ENCODE data around the gene DRC1.

Gene DRC1

GRCh38 chr2:26494891-26495290 lies 93.2 kb downstream of the DRC1 start:
- no peaks in the 10 kb centered on the region for H3K27me3 ChIP-seq (ENCODE audit: control insufficient read depth, insufficient read depth, low read length)
- H3K9ac ChIP-seq (ENCODE audit: low read depth, low read length): no peak overlapping the region

GRCh38 chr2:26495705-26496297 lies 94.1 kb downstream of the DRC1 start:
- H3K4me3 ChIP-seq (ENCODE audit: low read depth, low read length): no peak overlapping the region
- H3K27me3 ChIP-seq (ENCODE audit: control insufficient read depth, insufficient read depth, low read length): no peaks in the 10 kb centered on the region
- no peak overlapping the region for H3K27ac ChIP-seq (ENCODE audit: low read depth, low read length)
- H3K36me3 ChIP-seq (ENCODE audit: control insufficient read depth, insufficient read depth, low read length): no peaks in the 10 kb centered on the region
- peaks cover 18% of the 10 kb centered on the region for H3K4me1 ChIP-seq (ENCODE audit: control insufficient read depth, insufficient read depth, low read length)
- H3K9me3 ChIP-seq (ENCODE audit: control insufficient read depth, insufficient read depth, low read length): no peaks in the 10 kb centered on the region
- H3K9ac ChIP-seq (ENCODE audit: low read depth, low read length): no peak overlapping the region

More at GRCh38 chr2:26494891-26495290, 93.2 kb downstream of the DRC1 start:
- Histone ChIP-seq H3K4me1 (ENCODE audit: control insufficient read depth, insufficient read depth, low read length) (peaks cover 18% of the 10 kb centered on the region), H3K36me3 (ENCODE audit: control insufficient read depth, insufficient read depth, low read length) (no peaks in the 10 kb centered on the region), H3K4me3 (ENCODE audit: low read depth, low read length) (no peak overlapping the region), H3K27ac (ENCODE audit: low read depth, low read length) (no peak overlapping the region), H3K9me3 (ENCODE audit: control insufficient read depth, insufficient read depth, low read length) (no peaks in the 10 kb centered on the region)

GRCh38 chr2:26500406-26500805 lies 98.7 kb downstream of the DRC1 start:
- H3K27ac ChIP-seq (ENCODE audit: low read depth, low read length): no peak overlapping the region
- H3K36me3 ChIP-seq (ENCODE audit: control insufficient read depth, insufficient read depth, low read length): no peaks in the 10 kb centered on the region
- H3K27me3 ChIP-seq (ENCODE audit: control insufficient read depth, insufficient read depth, low read length): peaks cover 15% of the 10 kb centered on the region
- H3K9ac ChIP-seq (ENCODE audit: low read depth, low read length): no peak overlapping the region
- H3K4me1 ChIP-seq (ENCODE audit: control insufficient read depth, insufficient read depth, low read length): peaks cover 35% of the 10 kb centered on the region
- H3K9me3 ChIP-seq (ENCODE audit: control insufficient read depth, insufficient read depth, low read length): no peaks in the 10 kb centered on the region
- no peak overlapping the region for H3K4me3 ChIP-seq (ENCODE audit: low read depth, low read length)

GRCh38 chr2:26503231-26503880 lies 101.6 kb downstream of the DRC1 start:
- H3K4me1 ChIP-seq (ENCODE audit: control insufficient read depth, insufficient read depth, low read length): peaks cover 20% of the 10 kb centered on the region
- no peak overlapping the region for H3K27ac ChIP-seq (ENCODE audit: low read depth, low read length)
- H3K9me3 ChIP-seq (ENCODE audit: control insufficient read depth, insufficient read depth, low read length): no peaks in the 10 kb centered on the region
- no peaks in the 10 kb centered on the region for H3K36me3 ChIP-seq (ENCODE audit: control insufficient read depth, insufficient read depth, low read length)
- H3K27me3 ChIP-seq (ENCODE audit: control insufficient read depth, insufficient read depth, low read length): peaks cover 15% of the 10 kb centered on the region
- peak overlapping the region; percentile 70 for H3K4me3 ChIP-seq (ENCODE audit: low read depth, low read length)
- peak overlapping the region; percentile 47; the same call in 1 of the 2 replicates for H3K9ac ChIP-seq (ENCODE audit: low read depth, low read length)

GRCh38 chr2:26504002-26504401 lies 102.3 kb downstream of the DRC1 start:
- Histone ChIP-seq H3K4me1 (ENCODE audit: control insufficient read depth, insufficient read depth, low read length) (peaks cover 20% of the 10 kb centered on the region), H3K9ac (ENCODE audit: low read depth, low read length) (no peak overlapping the region), H3K36me3 (ENCODE audit: control insufficient read depth, insufficient read depth, low read length) (no peaks in the 10 kb centered on the region), H3K27ac (ENCODE audit: low read depth, low read length) (no peak overlapping the region), H3K27me3 (ENCODE audit: control insufficient read depth, insufficient read depth, low read length) (peaks cover 15% of the 10 kb centered on the region), H3K4me3 (ENCODE audit: low read depth, low read length) (peak overlapping the region; percentile 70), H3K9me3 (ENCODE audit: control insufficient read depth, insufficient read depth, low read length) (no peaks in the 10 kb centered on the region)

- Histone ChIP-seq H3K9ac (ENCODE audit: low read depth, low read length) (no peak overlapping the region), H3K9me3 (ENCODE audit: control insufficient read depth, insufficient read depth, low read length) (no peaks in the 10 kb centered on the region), H3K27ac (ENCODE audit: low read depth, low read length) (no peak overlapping the region), H3K4me1 (ENCODE audit: control insufficient read depth, insufficient read depth, low read length) (peaks cover 20% of the 10 kb centered on the region), H3K4me3 (ENCODE audit: low read depth, low read length) (no peak overlapping the region), H3K27me3 (ENCODE audit: control insufficient read depth, insufficient read depth, low read length) (peaks cover 15% of the 10 kb centered on the region), H3K36me3 (ENCODE audit: control insufficient read depth, insufficient read depth, low read length) (no peaks in the 10 kb centered on the region)
These were observed 104.6 kb downstream of the DRC1 start for GRCh38 chr2:26506279-26506678.

Measured in HUES48 (cell line).